Ascending aorta (tissue), 2 donors: ENCODE data around the gene QARS1. TPM values are rescaled to one million over a fixed set of nuclear protein-coding genes. Genes with fewer than 3 reads are reported as not detected.

Source experiments
- DNase-seq, 2 donors: peaks; one replicate each; pipeline ENCODE4 v3.0.0-alpha.2; 2019; ENCODE audit warnings: low spot score in 2 of 2
- H3K27ac ChIP-seq, 2 donors: fragments of 200-600 bp; sonication (generic); one replicate each; pipeline ENCODE4 v1.5.1; 2016 to 2017; ENCODE audit warnings: mild to moderate bottlenecking in 1 of 2
- H3K27me3 ChIP-seq: fragments of 200-600 bp; sonication (generic); one replicate; pipeline ENCODE4 v1.5.1; 2017
- H3K36me3 ChIP-seq, 2 donors: fragments of 200-600 bp; sonication (generic); one replicate each; pipeline ENCODE4 v1.5.1; 2016
- H3K4me1 ChIP-seq, 2 donors: fragments of 200-600 bp; sonication (generic); one replicate each; pipeline ENCODE4 v1.5.1; 2016 to 2017; ENCODE audit warnings: mild to moderate bottlenecking in 1 of 2
- H3K4me3 ChIP-seq, 2 donors: fragments of 200-600 bp; sonication (generic); one replicate each; pipeline ENCODE4 v1.5.1; 2016 to 2017; ENCODE audit warnings: mild to moderate bottlenecking in 1 of 2
- H3K9me3 ChIP-seq, 2 donors: fragments of 200-600 bp; sonication (generic); one replicate each; pipeline ENCODE4 v1.5.1; 2016
- intact Hi-C: fragments of 100-400 bp; cut with DNase I; formaldehyde crosslinking; loops from one replicate; pipeline ENCODE4 v1.15.1; 2023
- total RNA-seq: library from RNA; depleted of rRNA; stranded (reverse); fragments of >200 nt; gene quantifications from one replicate; pipeline ENCODE4 v1.1.0, GENCODE V29; 2016
- TF ChIP-seq, protein P1 (sequence below), 3 experiments: fragments of 200-600 bp in 2 of 3; fragments of 450-650 bp in 1 of 3; sonication (generic) in 2 of 3; IDR thresholded peaks; one replicate each; pipeline ENCODE4 v1.5.1; 2016 to 2019; ENCODE audit warnings: antibody characterized with exemption in 3 of 3, mild to moderate bottlenecking in 1 of 3, moderate library complexity in 1 of 3

Gene QARS1
- total RNA-seq, 1 donor from 2014 or later, result 588 TPM

- DNase-seq, result no peak
- Histone ChIP-seq H3K27ac (peak overlapping the region; percentile 88 to 94), H3K36me3 (peaks cover 30 to 39% of the 10 kb centered on the region in 2 donors), H3K4me3 (peak overlapping the region; percentile 73 to 75), H3K4me1 (peaks cover 9 to 27% of the 10 kb centered on the region in 2 donors), H3K9me3 (no peaks in the 10 kb centered on the region), H3K27me3 (no peaks in the 10 kb centered on the region)
- intact Hi-C loops, result loop anchor here (5.0 kb wide), 1 partner anchor 214 kb away; the partner anchor contains the start of gene ARIH2
- TF ChIP-seq, protein P1, sequence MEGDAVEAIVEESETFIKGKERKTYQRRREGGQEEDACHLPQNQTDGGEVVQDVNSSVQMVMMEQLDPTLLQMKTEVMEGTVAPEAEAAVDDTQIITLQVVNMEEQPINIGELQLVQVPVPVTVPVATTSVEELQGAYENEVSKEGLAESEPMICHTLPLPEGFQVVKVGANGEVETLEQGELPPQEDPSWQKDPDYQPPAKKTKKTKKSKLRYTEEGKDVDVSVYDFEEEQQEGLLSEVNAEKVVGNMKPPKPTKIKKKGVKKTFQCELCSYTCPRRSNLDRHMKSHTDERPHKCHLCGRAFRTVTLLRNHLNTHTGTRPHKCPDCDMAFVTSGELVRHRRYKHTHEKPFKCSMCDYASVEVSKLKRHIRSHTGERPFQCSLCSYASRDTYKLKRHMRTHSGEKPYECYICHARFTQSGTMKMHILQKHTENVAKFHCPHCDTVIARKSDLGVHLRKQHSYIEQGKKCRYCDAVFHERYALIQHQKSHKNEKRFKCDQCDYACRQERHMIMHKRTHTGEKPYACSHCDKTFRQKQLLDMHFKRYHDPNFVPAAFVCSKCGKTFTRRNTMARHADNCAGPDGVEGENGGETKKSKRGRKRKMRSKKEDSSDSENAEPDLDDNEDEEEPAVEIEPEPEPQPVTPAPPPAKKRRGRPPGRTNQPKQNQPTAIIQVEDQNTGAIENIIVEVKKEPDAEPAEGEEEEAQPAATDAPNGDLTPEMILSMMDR (IDR thresholded peaks at IDR 0.05), result no peak
These were observed 27.0 kb upstream of the QARS1 start for GRCh38 chr3:49131576-49131975.

- peak overlapping the region; percentile 88 to 94 for H3K27ac ChIP-seq
- peaks cover 36 to 45% of the 10 kb centered on the region in 2 donors for H3K36me3 ChIP-seq
- no peak for DNase-seq
- TF ChIP-seq, protein P1 (IDR thresholded peaks at IDR 0.05), result no peak
- no peaks in the 10 kb centered on the region for H3K27me3 ChIP-seq
- H3K9me3 ChIP-seq, result no peaks in the 10 kb centered on the region
- H3K4me3 ChIP-seq, result peak overlapping the region; percentile 73 to 75
- peaks cover 9 to 27% of the 10 kb centered on the region in 2 donors for H3K4me1 ChIP-seq
- intact Hi-C loops, result loop anchor here (5.0 kb wide), 1 partner anchor 214 kb away; the partner anchor contains the start of gene ARIH2
These were observed 26.5 kb upstream of the QARS1 start for GRCh38 chr3:49131040-49131439.

GRCh38 chr3:49124991-49125670 lies 20.6 kb upstream of the QARS1 start:
- no peak overlapping the region for H3K27ac ChIP-seq
- no peak overlapping the region for H3K4me3 ChIP-seq
- no peak for DNase-seq
- H3K27me3 ChIP-seq, result no peaks in the 10 kb centered on the region
- TF ChIP-seq, protein P1 (IDR thresholded peaks at IDR 0.05), result no peak
- peaks cover 80 to 85% of the 10 kb centered on the region in 2 donors for H3K36me3 ChIP-seq
- intact Hi-C loops, result loop anchor here (5.0 kb wide), 1 partner anchor 662 kb away; the partner anchor contains the start of gene IP6K1
- H3K9me3 ChIP-seq, result no peaks in the 10 kb centered on the region
- peaks cover 0 to 2% of the 10 kb centered on the region in 2 donors for H3K4me1 ChIP-seq

DNA sequence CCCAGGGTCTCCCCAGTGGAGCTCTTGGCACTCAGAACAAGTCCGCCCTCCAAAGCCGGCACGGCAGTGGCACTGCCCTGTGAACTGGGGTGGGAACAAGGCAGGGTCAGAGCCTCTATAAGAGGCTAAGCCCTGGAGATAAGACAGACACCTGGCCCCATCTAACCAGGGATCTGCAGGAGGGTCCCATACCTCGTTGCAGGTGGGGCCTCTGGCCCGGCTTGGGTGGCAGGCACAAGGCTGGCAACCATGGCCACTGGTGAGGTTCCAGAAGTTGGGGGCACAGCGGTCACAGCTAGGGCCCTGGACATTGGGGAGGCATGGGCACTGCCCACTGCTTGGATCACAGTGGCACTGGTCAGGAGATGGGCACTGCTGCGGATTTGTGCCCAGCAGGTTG lies 19.6 kb upstream of the QARS1 start:
- intact Hi-C loops, result loop anchor here (5.0 kb wide), 1 partner anchor 663 kb away; the partner anchor contains the start of gene IP6K1
- Histone ChIP-seq H3K36me3 (peaks cover 70 to 79% of the 10 kb centered on the region in 2 donors), H3K4me3 (no peak overlapping the region), H3K27me3 (no peaks in the 10 kb centered on the region), H3K9me3 (no peaks in the 10 kb centered on the region), H3K27ac (no peak overlapping the region), H3K4me1 (peaks cover 8 to 11% of the 10 kb centered on the region in 2 donors)
- DNase-seq, result no peak
- TF ChIP-seq, protein P1 (IDR thresholded peaks at IDR 0.05), result no peak

DNA sequence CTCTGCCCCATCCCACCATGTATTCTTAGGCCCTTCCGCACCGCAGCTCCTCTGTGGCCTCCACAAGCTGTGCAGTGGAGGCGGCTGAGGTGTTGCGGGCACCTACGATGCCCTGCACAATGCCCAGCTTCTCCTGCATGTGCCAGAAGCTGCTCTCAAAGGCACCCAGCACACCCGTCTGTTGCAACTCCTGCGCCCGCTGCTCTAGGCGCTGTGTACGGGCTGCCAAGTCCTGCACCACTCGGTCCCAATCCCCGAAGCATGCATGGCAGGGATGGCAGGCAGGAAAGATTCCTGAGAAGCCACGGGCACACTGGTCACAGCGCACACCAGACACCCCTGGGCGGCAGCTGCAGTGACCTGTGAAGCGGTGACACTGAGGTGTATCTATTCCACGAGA lies 19.1 kb upstream of the QARS1 start:
- no peak overlapping the region for H3K4me3 ChIP-seq

More for the DNA sequence above, 19.1 kb upstream of the QARS1 start:
- Histone ChIP-seq H3K4me1 (peaks cover 14 to 16% of the 10 kb centered on the region in 2 donors), H3K27me3 (no peaks in the 10 kb centered on the region), H3K9me3 (no peaks in the 10 kb centered on the region), H3K27ac (no peak overlapping the region), H3K36me3 (peaks cover 67 to 74% of the 10 kb centered on the region in 2 donors)
- no peak for DNase-seq
- intact Hi-C loops, result loop anchor here (5.0 kb wide), 1 partner anchor 664 kb away; the partner anchor contains the start of gene IP6K1
- TF ChIP-seq, protein P1 (IDR thresholded peaks at IDR 0.05), result no peak
